A549 (cell line): Measurements from ENCODE around the gene LASP1NB.
A peak's percentile ranks its signal among the peaks of the same experiment; 100 is the strongest.
"Not testable (repeated sequence)": the region's sequence is repeated elsewhere in the genome, so short reads cannot be mapped to it uniquely, and the experiment has no call there.

Experiments used
- ATAC-seq, 2 experiments: fragments of 200-7000 bp in 1 of 2; fragments of >200 bp in 1 of 2; cut with Nextera tagmentation in 1 of 2; cut with Tn5 transposase in 1 of 2; 3 replicates each; pipeline versions ENCODE4 v1.8.0 to v1.9.1; 2018 to 2020; ENCODE audit warnings: mild to moderate bottlenecking in 1 of 2, moderate library complexity in 1 of 2
- CTCF ChIA-PET: fragments of 300-600 bp; sonication (Branson Sonifier 250); formaldehyde crosslinking; extraction: SDS; loops from one replicate; lab custom pipeline; 2021; ENCODE audit warnings: antibody characterized with exemption, inconsistent platforms; lab: Yijun Ruan, JAX
- POLR2A ChIA-PET: fragments of 350-600 bp; formaldehyde crosslinking; extraction: SDS; loops from one replicate; lab custom pipeline; 2021; ENCODE audit warnings: antibody characterized with exemption, inconsistent platforms; lab: Yijun Ruan, JAX
- DNase-seq, 2 experiments: peaks; one replicate each; pipeline versions ENCODE4 v3.0.0 to v3.0.0-alpha.2; 2011 to 2016; ENCODE audit warnings: low read depth in 1 of 2, low spot score in 1 of 2
- FAIRE-seq: peaks from 2 replicates; lab custom pipeline; 2011; peaks lifted over from hg19 to GRCh38; lab: Jason Lieb, UNC
- H3K27ac ChIP-seq, 2 experiments: fragments of >200 bp; sonication (Bioruptor Twin); formaldehyde crosslinking; 3 replicates each; pipeline ENCODE4 v1.5.1; 2016 to 2017
- H3K4me1 ChIP-seq: fragments of >200 bp; sonication (Bioruptor Twin); formaldehyde crosslinking; 3 replicates; pipeline ENCODE4 v1.6.1; 2016
- H3K4me2 ChIP-seq: fragments of >200 bp; sonication (Bioruptor Twin); formaldehyde crosslinking; 3 replicates; pipeline ENCODE4 v1.6.1; 2016
- H3K4me3 ChIP-seq: fragments of >200 bp; sonication (Bioruptor Twin); formaldehyde crosslinking; 3 replicates; pipeline ENCODE4 v1.5.1; 2016
- H3K9me3 ChIP-seq: fragments of >200 bp; sonication (Bioruptor Twin); formaldehyde crosslinking; 3 replicates; pipeline ENCODE4 v1.6.1; 2016
- CEBPB ChIP-seq, 2 experiments: fragments of >200 bp in 1 of 2; sonication (Bioruptor Twin) in 1 of 2; formaldehyde crosslinking in 1 of 2; IDR thresholded peaks; 2 replicates each; pipeline ENCODE4 v1.6.1; 2012 to 2016
- EHMT2 ChIP-seq: fragments of 200-600 bp; sonication (generic); IDR thresholded peaks from 2 replicates; pipeline ENCODE4 v1.6.1; 2016; ENCODE audit warnings: antibody characterized with exemption, low read depth, mild to moderate bottlenecking, moderate library complexity
- ESRRA ChIP-seq: fragments of 150-350 bp; IDR thresholded peaks from 2 replicates; pipeline ENCODE4 v1.6.1; 2014; ENCODE audit warnings: mild to moderate bottlenecking, low read length, borderline replicate concordance
- HDAC2 ChIP-seq: fragments of 200-600 bp; sonication (generic); IDR thresholded peaks from 2 replicates; pipeline ENCODE4 v1.6.1; 2016
- HES2 ChIP-seq: fragments of >200 bp; sonication (Bioruptor Twin); formaldehyde crosslinking; IDR thresholded peaks from 2 replicates; pipeline ENCODE4 v1.6.1; 2016
- HEYL ChIP-seq: fragments of 250-450 bp; sonication (Bioruptor Pico); IDR thresholded peaks from 2 replicates; pipeline ENCODE4 v1.8.0; 2021; ENCODE audit warnings: mild to moderate bottlenecking, moderate library complexity
- HOXB5 ChIP-seq: fragments of 250-450 bp; sonication (Bioruptor Pico); IDR thresholded peaks from 2 replicates; pipeline ENCODE4 v1.5.0; 2020; ENCODE audit warnings: mild to moderate bottlenecking, moderate library complexity
- JUN ChIP-seq, 2 experiments: fragments of >200 bp; sonication (Bioruptor Twin); formaldehyde crosslinking; IDR thresholded peaks; 2 replicates in 1 of 2; 3 replicates in 1 of 2; pipeline ENCODE4 v1.6.1; 2016 to 2017
- KDM5A ChIP-seq: fragments of 200-600 bp; sonication (generic); IDR thresholded peaks from 2 replicates; pipeline ENCODE4 v1.6.1; 2016; ENCODE audit warnings: antibody characterized with exemption, mild to moderate bottlenecking
- MAFK ChIP-seq: fragments of 450-650 bp; IDR thresholded peaks from 2 replicates; pipeline ENCODE4 v1.6.1; 2014; ENCODE audit not compliant: partially characterized antibody
- NPAS2 ChIP-seq: fragments of 250-450 bp; sonication (Bioruptor Pico); IDR thresholded peaks from 2 replicates; pipeline ENCODE4 v1.8.0; 2022; ENCODE audit warnings: mild to moderate bottlenecking, moderate library complexity, borderline replicate concordance
- PHF8 ChIP-seq: fragments of 200-600 bp; sonication (generic); IDR thresholded peaks from 2 replicates; pipeline ENCODE4 v1.6.1; 2016; ENCODE audit warnings: low read depth, mild to moderate bottlenecking, antibody characterized with exemption, moderate library complexity, borderline replicate concordance
- POLR2A ChIP-seq: IDR thresholded peaks from 2 replicates; pipeline ENCODE4 v1.6.1; 2012; ENCODE audit warnings: mild to moderate bottlenecking, low read length
- POLR2AphosphoS2 ChIP-seq: conservative IDR thresholded peaks from 2 replicates; pipeline ENCODE4 v1.6.1; 2012; ENCODE audit warnings: low read length, improper control_type of control experiment, inconsistent platforms
- RAD21 ChIP-seq, 2 experiments: fragments of >200 bp in 1 of 2; sonication (Bioruptor Twin) in 1 of 2; formaldehyde crosslinking in 1 of 2; IDR thresholded peaks in 1 of 2; conservative IDR thresholded peaks in 1 of 2; 2 replicates in 1 of 2; 3 replicates in 1 of 2; pipeline ENCODE4 v1.6.1; 2012 to 2018; ENCODE audit warnings: inconsistent platforms in 1 of 2
- RARB ChIP-seq: fragments of 250-450 bp; sonication (Bioruptor Pico); IDR thresholded peaks from 2 replicates; pipeline ENCODE4 v1.8.0; 2021; ENCODE audit warnings: mild to moderate bottlenecking, moderate library complexity
- RNF2 ChIP-seq: fragments of 200-600 bp; sonication (generic); IDR thresholded peaks from 2 replicates; pipeline ENCODE4 v1.6.1; 2016; ENCODE audit warnings: low read depth, mild to moderate bottlenecking, antibody characterized with exemption, moderate library complexity, borderline replicate concordance
- TFCP2L1 ChIP-seq: fragments of 250-450 bp; sonication (Bioruptor Pico); IDR thresholded peaks from 2 replicates; pipeline ENCODE4 v1.5.0; 2021; ENCODE audit warnings: mild to moderate bottlenecking
- TP53 ChIP-seq: fragments of 250-450 bp; sonication (Bioruptor Pico); IDR thresholded peaks from 2 replicates; pipeline ENCODE4 v1.5.0; 2021; ENCODE audit warnings: mild to moderate bottlenecking, moderate library complexity
- WGBS: methylation state at CpG from one replicate; pipeline ENCODE4 v1.1.6; 2017; ENCODE audit errors: missing lambda C conversion rate; 5-methylcytosine and 5-hydroxymethylcytosine counted together
- TF ChIP-seq, protein P1 (sequence below): IDR thresholded peaks from 2 replicates; pipeline ENCODE4 v1.6.1; 2012
- TF ChIP-seq, protein P2 (sequence below): fragments of 450-650 bp; IDR thresholded peaks from 2 replicates; pipeline ENCODE4 v1.6.1; 2014; ENCODE audit warnings: antibody characterized with exemption

The LASP1NB gene

DNA sequence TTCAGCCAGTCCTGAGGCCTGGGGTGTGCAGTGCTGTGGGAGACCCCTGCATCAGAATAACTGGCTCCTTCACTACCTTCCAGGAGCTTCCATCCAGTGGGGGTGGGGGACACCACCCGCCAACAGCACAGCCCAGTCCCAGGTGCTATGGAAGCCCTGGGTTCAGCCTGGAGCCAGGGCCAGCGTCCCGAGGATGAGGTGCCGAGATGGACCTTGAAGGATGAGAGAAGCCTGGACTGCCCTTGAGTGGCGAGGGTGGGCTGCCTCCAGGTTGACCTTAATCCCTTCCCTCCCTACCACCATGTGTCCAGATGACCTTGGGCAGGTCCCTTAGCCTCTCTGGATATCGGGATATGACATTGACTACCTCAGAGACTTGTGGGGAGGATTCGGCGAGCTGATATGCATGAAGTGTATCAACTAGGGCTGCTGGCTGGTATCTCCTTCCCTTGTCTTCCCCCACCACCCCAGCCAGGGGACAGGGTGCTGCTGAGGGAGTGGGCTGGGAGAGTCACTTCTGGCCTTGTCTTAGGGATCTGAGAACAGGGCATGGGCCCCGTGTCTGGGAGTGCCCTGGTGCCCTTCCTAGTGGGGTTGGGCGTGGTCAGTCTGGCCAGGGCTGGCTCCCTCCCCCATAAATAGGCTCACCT is 14.2 kb upstream of the LASP1NB start:
- ATAC-seq (no peak), FAIRE-seq (no peak), DNase-seq (no peak)
- CTCF ChIA-PET, result interaction anchor here (0.6 to 11.8 kb wide), 5 partner anchors 9 to 39 kb away, joined by 3 to 90 read pairs (median 4); partner anchors contain the start of gene LASP1
- Histone ChIP-seq H3K27ac (peak overlapping the region in 1 of 2 experiments; percentile 13; a peak in 1 of 6 replicates), H3K4me1 (peaks cover 40% of the 10 kb centered on the region), H3K4me3 (no peak overlapping the region), H3K4me2 (no peak overlapping the region), H3K9me3 (no peaks in the 10 kb centered on the region)
- POLR2A ChIA-PET, result no interaction called here
- WGBS, result 89% methylated on average over 10 of the region's 10 CpGs
- TF ChIP-seq HOXB5 (CRISPR knock-in tag) (no peak), KDM5A (no peak), RAD21 (conservative IDR thresholded peaks at IDR 0.05 in 1 of 2, IDR thresholded peaks at IDR 0.05 in 1 of 2) (no peak), CEBPB (IDR thresholded peaks at IDR 0.05) (no peak), RNF2 (no peak), EHMT2 (no peak), RARB (no peak), MAFK (no peak), HES2 (no peak), TFCP2L1 (CRISPR knock-in tag) (no peak)

GRCh38 chr17:38911731-38912081 is 13.7 kb upstream of the LASP1NB start:
- POLR2A ChIA-PET, DNase-seq, H3K4me3 ChIP-seq, H3K4me2 ChIP-seq, H3K9me3 ChIP-seq, FAIRE-seq, ATAC-seq: not testable (repeated sequence)
- Histone ChIP-seq H3K27ac (peak overlapping the region in 1 of 2 experiments; percentile 39; a peak in 1 of 6 replicates), H3K4me1 (peaks cover 35% of the 10 kb centered on the region)
- WGBS, result 94% methylated on average over 8 of the region's 8 CpGs
- CTCF ChIA-PET, result interaction anchor here (0.9 to 11.8 kb wide), 3 partner anchors 10 to 40 kb away, joined by 3 to 90 read pairs (median 4); partner anchors contain the start of gene LASP1

- DNase-seq, result no peak
- no peak for TF ChIP-seq CEBPB (IDR thresholded peaks at IDR 0.05)
- TF ChIP-seq JUN (IDR thresholded peaks at IDR 0.05), result no peak
- no peak for TF ChIP-seq ESRRA
- no peak for TF ChIP-seq RAD21 (conservative IDR thresholded peaks at IDR 0.05 in 1 of 2, IDR thresholded peaks at IDR 0.05 in 1 of 2)
- no peak for TF ChIP-seq TP53 (CRISPR knock-in tag)
- TF ChIP-seq POLR2AphosphoS2, result no peak
- no peak for TF ChIP-seq HES2
- TF ChIP-seq, protein P1, sequence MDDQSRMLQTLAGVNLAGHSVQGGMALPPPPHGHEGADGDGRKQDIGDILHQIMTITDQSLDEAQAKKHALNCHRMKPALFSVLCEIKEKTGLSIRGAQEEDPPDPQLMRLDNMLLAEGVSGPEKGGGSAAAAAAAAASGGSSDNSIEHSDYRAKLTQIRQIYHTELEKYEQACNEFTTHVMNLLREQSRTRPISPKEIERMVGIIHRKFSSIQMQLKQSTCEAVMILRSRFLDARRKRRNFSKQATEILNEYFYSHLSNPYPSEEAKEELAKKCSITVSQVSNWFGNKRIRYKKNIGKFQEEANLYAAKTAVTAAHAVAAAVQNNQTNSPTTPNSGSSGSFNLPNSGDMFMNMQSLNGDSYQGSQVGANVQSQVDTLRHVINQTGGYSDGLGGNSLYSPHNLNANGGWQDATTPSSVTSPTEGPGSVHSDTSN, result no peak
- no peak for TF ChIP-seq NPAS2 (CRISPR knock-in tag)
- no peak for TF ChIP-seq PHF8
- TF ChIP-seq POLR2A, result no peak
- TF ChIP-seq, protein P2, sequence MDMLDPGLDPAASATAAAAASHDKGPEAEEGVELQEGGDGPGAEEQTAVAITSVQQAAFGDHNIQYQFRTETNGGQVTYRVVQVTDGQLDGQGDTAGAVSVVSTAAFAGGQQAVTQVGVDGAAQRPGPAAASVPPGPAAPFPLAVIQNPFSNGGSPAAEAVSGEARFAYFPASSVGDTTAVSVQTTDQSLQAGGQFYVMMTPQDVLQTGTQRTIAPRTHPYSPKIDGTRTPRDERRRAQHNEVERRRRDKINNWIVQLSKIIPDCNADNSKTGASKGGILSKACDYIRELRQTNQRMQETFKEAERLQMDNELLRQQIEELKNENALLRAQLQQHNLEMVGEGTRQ, result no peak
- TF ChIP-seq HEYL (CRISPR knock-in tag), result no peak
- no peak for TF ChIP-seq HDAC2
- TF ChIP-seq, all 56 proteins: peak for 0
- Histone ChIP-seq H3K4me2 (no peak overlapping the region), H3K4me3 (no peak overlapping the region), H3K9me3 (no peaks in the 10 kb centered on the region), H3K4me1 (peaks cover 34% of the 10 kb centered on the region), H3K27ac (peak overlapping the region in 1 of 2 experiments; percentile 39; a peak in 1 of 6 replicates)
- FAIRE-seq (no peak), ATAC-seq (no peak)
- 90% methylated on average over 13 of the region's 13 CpGs for WGBS
- ChIA-PET POLR2A (no interaction called here), CTCF (interaction anchor here (0.9 to 11.8 kb wide), 5 partner anchors 10 to 332 kb away, joined by 3 to 90 read pairs (median 3); partner anchors contain the start of gene LASP1)
Measured at GRCh38 chr17:38912221-38912813, 13.1 kb upstream of the LASP1NB start.
